Measurements from ENCODE around the gene TECPR1. TPM values are rescaled to one million over a fixed set of nuclear protein-coding genes. Genes with fewer than 3 reads are reported as not detected.

Gene TECPR1
- polyA plus RNA-seq, 2 of the 4 experiments (the other 2 are of a cell fraction), result 2.5 to 11.1 TPM

DNA sequence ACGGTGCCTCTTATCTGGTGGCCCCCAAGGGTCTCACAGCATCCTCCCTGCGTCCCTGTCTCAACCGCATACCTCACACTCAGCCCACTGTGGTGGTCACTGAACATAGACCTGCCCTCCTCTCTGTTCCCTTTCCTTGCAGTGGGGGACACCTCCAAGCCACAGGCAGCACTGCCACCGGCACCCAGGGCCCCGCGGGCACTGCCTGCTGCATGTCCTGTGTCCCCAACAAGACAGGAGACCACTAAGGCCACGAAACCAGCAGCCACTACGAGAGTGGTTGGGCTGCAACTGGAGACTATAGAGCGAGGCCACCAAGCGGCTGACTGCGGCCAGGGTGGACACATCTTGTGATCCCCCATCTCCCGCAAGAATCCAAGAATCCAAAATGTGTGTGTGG is 44.8 kb upstream of the TECPR1 start:
- ChIA-PET POLR2A (no interaction called here), CTCF (interaction anchor here (0.6 to 4.7 kb wide), 7 partner anchors 10 to 545 kb away, joined by 3 to 45 read pairs (median 5); partner anchors contain the start of gene BAIAP2L1)
- H3K4me3 ChIP-seq, result no peak overlapping the region
- TF ChIP-seq EHMT2 (IDR thresholded peaks at IDR 0.05; ENCODE audit: low read depth) (no peak), TP53 (CRISPR knock-in tag; IDR thresholded peaks at IDR 0.05) (no peak), FOSL2 (IDR thresholded peaks at IDR 0.05) (no peak), FOSL2 (CRISPR knock-in tag; IDR thresholded peaks at IDR 0.05) (no peak), EHF (CRISPR knock-in tag; IDR thresholded peaks at IDR 0.05) (no peak), CTCF (IDR thresholded peaks at IDR 0.05) (no peak), PHF8 (IDR thresholded peaks at IDR 0.05; ENCODE audit: borderline replicate concordance, low read depth) (no peak), USF2 (IDR thresholded peaks at IDR 0.05) (no peak), MAFK (IDR thresholded peaks at IDR 0.05; ENCODE audit: partially characterized antibody) (no peak), EP300 (IDR thresholded peaks at IDR 0.05) (no peak)
- TF ChIP-seq, protein P1, sequence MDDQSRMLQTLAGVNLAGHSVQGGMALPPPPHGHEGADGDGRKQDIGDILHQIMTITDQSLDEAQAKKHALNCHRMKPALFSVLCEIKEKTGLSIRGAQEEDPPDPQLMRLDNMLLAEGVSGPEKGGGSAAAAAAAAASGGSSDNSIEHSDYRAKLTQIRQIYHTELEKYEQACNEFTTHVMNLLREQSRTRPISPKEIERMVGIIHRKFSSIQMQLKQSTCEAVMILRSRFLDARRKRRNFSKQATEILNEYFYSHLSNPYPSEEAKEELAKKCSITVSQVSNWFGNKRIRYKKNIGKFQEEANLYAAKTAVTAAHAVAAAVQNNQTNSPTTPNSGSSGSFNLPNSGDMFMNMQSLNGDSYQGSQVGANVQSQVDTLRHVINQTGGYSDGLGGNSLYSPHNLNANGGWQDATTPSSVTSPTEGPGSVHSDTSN (IDR thresholded peaks at IDR 0.05), result no peak
- TF ChIP-seq, protein P2, sequence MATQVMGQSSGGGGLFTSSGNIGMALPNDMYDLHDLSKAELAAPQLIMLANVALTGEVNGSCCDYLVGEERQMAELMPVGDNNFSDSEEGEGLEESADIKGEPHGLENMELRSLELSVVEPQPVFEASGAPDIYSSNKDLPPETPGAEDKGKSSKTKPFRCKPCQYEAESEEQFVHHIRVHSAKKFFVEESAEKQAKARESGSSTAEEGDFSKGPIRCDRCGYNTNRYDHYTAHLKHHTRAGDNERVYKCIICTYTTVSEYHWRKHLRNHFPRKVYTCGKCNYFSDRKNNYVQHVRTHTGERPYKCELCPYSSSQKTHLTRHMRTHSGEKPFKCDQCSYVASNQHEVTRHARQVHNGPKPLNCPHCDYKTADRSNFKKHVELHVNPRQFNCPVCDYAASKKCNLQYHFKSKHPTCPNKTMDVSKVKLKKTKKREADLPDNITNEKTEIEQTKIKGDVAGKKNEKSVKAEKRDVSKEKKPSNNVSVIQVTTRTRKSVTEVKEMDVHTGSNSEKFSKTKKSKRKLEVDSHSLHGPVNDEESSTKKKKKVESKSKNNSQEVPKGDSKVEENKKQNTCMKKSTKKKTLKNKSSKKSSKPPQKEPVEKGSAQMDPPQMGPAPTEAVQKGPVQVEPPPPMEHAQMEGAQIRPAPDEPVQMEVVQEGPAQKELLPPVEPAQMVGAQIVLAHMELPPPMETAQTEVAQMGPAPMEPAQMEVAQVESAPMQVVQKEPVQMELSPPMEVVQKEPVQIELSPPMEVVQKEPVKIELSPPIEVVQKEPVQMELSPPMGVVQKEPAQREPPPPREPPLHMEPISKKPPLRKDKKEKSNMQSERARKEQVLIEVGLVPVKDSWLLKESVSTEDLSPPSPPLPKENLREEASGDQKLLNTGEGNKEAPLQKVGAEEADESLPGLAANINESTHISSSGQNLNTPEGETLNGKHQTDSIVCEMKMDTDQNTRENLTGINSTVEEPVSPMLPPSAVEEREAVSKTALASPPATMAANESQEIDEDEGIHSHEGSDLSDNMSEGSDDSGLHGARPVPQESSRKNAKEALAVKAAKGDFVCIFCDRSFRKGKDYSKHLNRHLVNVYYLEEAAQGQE (IDR thresholded peaks at IDR 0.05), result no peak
- peaks cover 13% of the 10 kb centered on the region for H3K4me1 ChIP-seq
- peak overlapping the region in 1 of 2 experiments; percentile 18; a peak in 2 of 6 replicates for H3K27ac ChIP-seq
- no peak overlapping the region for H3K4me2 ChIP-seq
- no peak for ATAC-seq
- H3K9me3 ChIP-seq, result no peaks in the 10 kb centered on the region
- no peak for FAIRE-seq
- WGBS (ENCODE audit: missing lambda C conversion rate), result 95% methylated on average over 7 of the region's 12 CpGs
- no peak for DNase-seq (ENCODE audit: low read depth in 1 of 2, low spot score in 1 of 2)

GRCh38 chr7:98295467-98296192 is 43.6 kb upstream of the TECPR1 start:
- ChIA-PET CTCF (interaction anchor here (0.7 to 4.7 kb wide), 11 partner anchors 11 to 130 kb away, joined by 3 to 45 read pairs (median 5); partner anchors contain the start of gene BAIAP2L1), POLR2A (interaction anchor here (2.7 kb wide), 1 partner anchor 105 kb away, joined by 7 read pairs; the partner anchor contains the start of gene BAIAP2L1)
- 81% methylated on average over 19 of the region's 19 CpGs for WGBS (ENCODE audit: missing lambda C conversion rate)
- no peak overlapping the region for H3K4me3 ChIP-seq
- peak; percentile 27 to 29; a peak in 5 of 6 replicates for ATAC-seq
- no peaks in the 10 kb centered on the region for H3K9me3 ChIP-seq
- FAIRE-seq, result no peak
- DNase-seq (ENCODE audit: low read depth in 1 of 2, low spot score in 1 of 2), result no peak
- H3K4me1 ChIP-seq, result peaks cover 13% of the 10 kb centered on the region
- H3K27ac ChIP-seq, result peak overlapping the region; percentile 40 to 81; a peak in 4 of 6 replicates
- no peak overlapping the region for H3K4me2 ChIP-seq
- TF ChIP-seq HES2 (IDR thresholded peaks at IDR 0.05) (no peak), MAFK (IDR thresholded peaks at IDR 0.05; ENCODE audit: partially characterized antibody) (no peak), CBX2 (IDR thresholded peaks at IDR 0.05; ENCODE audit: borderline replicate concordance, low read depth) (no peak), HOXA7 (CRISPR knock-in tag; IDR thresholded peaks at IDR 0.05) (no peak), RCOR1 (IDR thresholded peaks at IDR 0.05; ENCODE audit: low read depth, low read length) (no peak), PHF8 (IDR thresholded peaks at IDR 0.05; ENCODE audit: borderline replicate concordance, low read depth) (no peak), FOSB (CRISPR knock-in tag; IDR thresholded peaks at IDR 0.05) (no peak), RFX5 (IDR thresholded peaks at IDR 0.05) (no peak), ZFP36 (IDR thresholded peaks at IDR 0.05; ENCODE audit: borderline replicate concordance, partially characterized antibody) (no peak), POLR2AphosphoS2 (conservative IDR thresholded peaks at IDR 0.05; ENCODE audit: low read length) (no peak), ATOH8 (CRISPR knock-in tag; IDR thresholded peaks at IDR 0.05; ENCODE audit: low read depth) (no peak), ZSCAN20 (CRISPR knock-in tag; IDR thresholded peaks at IDR 0.05) (no peak), SREBF2 (IDR thresholded peaks at IDR 0.05) (no peak), EHMT2 (IDR thresholded peaks at IDR 0.05; ENCODE audit: low read depth) (no peak), EHF (CRISPR knock-in tag; IDR thresholded peaks at IDR 0.05) (no peak), FOXS1 (CRISPR knock-in tag; IDR thresholded peaks at IDR 0.05) (no peak), JUNB (IDR thresholded peaks at IDR 0.05) (no peak)
- TF ChIP-seq, protein P3, sequence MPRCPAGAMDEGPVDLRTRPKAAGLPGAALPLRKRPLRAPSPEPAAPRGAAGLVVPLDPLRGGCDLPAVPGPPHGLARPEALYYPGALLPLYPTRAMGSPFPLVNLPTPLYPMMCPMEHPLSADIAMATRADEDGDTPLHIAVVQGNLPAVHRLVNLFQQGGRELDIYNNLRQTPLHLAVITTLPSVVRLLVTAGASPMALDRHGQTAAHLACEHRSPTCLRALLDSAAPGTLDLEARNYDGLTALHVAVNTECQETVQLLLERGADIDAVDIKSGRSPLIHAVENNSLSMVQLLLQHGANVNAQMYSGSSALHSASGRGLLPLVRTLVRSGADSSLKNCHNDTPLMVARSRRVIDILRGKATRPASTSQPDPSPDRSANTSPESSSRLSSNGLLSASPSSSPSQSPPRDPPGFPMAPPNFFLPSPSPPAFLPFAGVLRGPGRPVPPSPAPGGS (IDR thresholded peaks at IDR 0.05), result no peak
